ENCODE measurements around the gene KLRD1.
"Not testable (repeated sequence)": the region's sequence is repeated elsewhere in the genome, so short reads cannot be mapped to it uniquely, and the experiment has no call there.

Gene KLRD1

GRCh38 chr12:10307630-10308029 lies at the start of gene KLRD1:
KLRD1 (plus strand) TSS chr12:10307870; CDS start chr12:10308078, 208 bp downstream.
- no peak for DNase-seq (ENCODE audit: low read depth in 4 of 4, low spot score in 1 of 4)

DNA sequence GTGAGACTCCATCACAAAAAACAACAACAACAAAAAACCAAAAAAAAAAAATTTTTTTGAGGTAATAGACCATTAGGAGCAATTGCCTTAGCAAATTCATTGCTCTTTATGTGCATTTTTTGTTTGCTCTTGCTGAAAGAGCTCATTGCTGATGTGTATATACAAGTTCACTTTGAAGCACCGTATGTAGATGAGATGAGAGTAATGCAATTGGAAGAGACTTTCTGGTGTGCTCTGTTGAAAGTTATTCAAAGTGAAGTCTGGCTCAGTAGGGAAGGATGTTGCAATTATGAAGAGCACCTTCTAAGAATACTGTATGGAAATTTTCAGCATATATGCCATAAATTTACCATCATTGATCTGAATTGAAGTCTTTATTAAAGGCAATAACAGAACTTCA lies 46.7 kb upstream of the KLRD1 start:
- no peak for DNase-seq (ENCODE audit: low read depth in 4 of 4, low spot score in 1 of 4)

- no peak for DNase-seq (ENCODE audit: low read depth in 4 of 4, low spot score in 1 of 4)
Observed at GRCh38 chr12:10268037-10268436, 39.6 kb upstream of the KLRD1 start.

DNA sequence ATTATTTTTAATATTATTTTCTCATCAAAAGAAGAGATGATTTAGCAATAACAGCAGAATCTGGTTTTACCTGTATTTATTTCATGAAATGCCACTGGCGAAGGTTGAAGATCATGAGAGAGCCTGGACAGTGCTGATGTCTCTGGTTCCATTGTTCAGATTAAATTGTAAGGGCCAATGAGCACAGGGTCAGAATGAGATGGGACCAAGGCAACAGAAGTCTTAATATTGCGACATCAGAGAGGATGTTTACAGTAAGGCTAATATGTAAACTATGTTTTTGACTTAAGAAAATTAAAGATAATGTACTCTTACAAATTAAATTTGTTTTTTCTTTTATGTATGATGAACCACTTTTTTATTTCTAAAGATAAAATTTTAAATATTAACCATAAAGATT lies 35.2 kb upstream of the KLRD1 start:
- DNase-seq (ENCODE audit: low read depth in 4 of 4, low spot score in 1 of 4) = no peak

DNA sequence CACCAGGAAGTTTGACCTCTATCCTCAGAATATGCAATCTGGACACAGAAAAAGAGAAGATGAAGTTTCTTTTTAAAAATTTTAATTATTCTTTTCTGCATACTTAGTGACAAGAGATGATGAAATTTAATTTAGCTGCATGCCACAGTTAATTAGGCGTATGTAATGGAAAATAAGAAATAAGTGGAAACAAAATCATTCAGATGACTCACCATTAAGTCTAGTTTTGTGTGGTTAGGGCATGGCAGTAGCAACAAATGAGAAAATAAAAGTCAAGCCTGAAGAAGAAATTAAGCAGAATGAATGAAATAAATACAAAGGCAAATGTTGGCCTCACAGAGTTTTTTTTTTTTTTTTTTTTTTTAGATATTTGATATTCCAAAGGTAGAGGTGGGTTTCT lies 30.9 kb upstream of the KLRD1 start:
- DNase-seq (ENCODE audit: low read depth in 4 of 4, low spot score in 1 of 4) = no peak

GRCh38 chr12:10278104-10278503 lies 29.6 kb upstream of the KLRD1 start:
- no peak for DNase-seq (ENCODE audit: low read depth in 4 of 4, low spot score in 1 of 4)

- no peak for DNase-seq (ENCODE audit: low read depth in 4 of 4, low spot score in 1 of 4)
Observed at GRCh38 chr12:10279937-10280336, 27.7 kb upstream of the KLRD1 start.

GRCh38 chr12:10283027-10283426 lies 24.6 kb upstream of the KLRD1 start:
- no peak for DNase-seq (ENCODE audit: low read depth in 4 of 4, low spot score in 1 of 4)

GRCh38 chr12:10285919-10286318 lies 21.8 kb upstream of the KLRD1 start:
- DNase-seq (ENCODE audit: low read depth in 4 of 4, low spot score in 1 of 4) = no peak

DNA sequence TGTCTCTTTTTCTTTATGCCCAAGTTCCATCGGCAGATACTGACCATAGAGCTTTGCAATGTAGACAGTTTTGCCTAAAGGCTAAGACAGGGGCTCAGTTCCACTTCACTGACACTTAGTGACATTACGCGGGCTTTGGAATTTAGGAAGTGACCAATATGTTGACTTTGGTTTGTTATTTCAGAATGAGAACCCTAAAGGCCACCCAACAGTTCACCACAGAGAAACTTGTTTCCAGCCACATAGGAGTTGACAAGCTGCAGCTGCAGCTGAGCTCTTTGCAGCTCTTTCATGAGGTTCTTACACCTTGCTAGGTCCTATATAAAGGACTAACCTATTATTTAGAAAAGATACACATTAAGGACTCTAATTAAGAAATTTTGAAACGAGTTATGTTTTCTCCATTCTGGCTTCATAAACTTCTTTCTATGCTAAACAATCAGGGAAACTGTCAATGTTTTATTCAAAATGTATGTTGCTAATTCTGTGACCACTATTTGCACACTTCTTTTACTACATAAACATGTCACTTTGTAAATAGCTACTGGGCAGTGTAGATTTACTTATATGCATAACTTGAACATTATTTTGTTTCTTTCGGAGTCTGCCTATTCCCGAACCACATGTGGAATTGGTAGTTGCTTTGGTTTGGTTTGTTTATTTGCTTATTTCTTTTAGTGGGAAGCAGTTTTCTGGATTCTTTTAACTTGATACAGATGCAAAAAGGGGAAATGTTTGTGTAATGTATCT lies 18.5 kb upstream of the KLRD1 start:
- DNase-seq (ENCODE audit: low read depth in 4 of 4, low spot score in 1 of 4) = no peak

- DNase-seq (ENCODE audit: low read depth in 4 of 4, low spot score in 1 of 4) = no peak
Observed at GRCh38 chr12:10291030-10291429, 16.6 kb upstream of the KLRD1 start.

DNA sequence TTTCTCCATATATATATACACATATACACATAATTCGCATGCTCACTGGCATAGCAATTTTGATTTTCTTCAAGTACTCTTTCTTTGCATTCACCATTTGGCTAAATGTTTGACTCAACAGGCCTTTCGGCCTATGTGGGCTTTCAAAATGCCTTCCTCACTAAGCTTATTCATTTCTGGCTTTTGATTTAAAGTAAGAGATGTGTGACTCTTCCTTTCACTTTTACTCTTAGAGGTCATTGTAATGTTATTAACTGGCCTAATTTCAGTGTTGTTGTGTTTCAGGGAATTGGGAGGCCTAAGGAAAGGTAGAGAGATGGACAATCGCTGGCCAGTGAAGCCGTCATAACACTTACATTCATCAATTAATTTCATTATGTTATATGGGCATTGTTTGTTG lies 14.5 kb upstream of the KLRD1 start:
- no peak for DNase-seq (ENCODE audit: low read depth in 4 of 4, low spot score in 1 of 4)

DNA sequence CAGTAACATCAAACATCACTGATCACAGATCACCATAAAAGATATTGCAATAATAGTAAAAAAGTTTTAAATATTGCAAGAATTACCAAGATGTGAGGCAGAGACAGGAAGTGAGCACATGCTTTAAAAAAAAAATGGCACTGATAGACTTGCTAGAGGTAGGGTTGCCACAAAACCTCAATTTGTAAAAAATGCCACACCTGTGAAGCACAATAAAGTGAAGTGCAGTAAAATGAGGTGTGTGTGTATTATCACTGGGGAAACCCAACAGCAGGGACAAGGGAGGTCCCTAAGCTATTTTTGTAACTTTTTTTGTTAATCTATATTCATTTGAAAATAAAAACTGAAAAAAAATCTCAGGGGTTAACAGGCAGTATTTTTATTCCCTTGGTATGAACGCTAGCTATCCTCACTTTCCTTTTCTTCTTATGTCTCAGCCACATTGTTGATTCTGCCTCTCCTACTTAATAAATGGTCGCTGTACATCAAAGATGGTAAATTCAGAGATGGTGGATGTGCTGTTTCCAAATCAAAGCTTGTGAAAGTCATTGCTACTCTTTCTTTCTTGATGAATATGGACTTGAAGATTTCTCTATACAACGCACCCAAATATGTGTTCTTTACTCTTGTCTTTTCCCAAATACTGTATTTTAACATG lies 14.0 kb upstream of the KLRD1 start:
- DNase-seq (ENCODE audit: low read depth in 4 of 4, low spot score in 1 of 4) = no peak

GRCh38 chr12:10301103-10301502 lies 6.6 kb upstream of the KLRD1 start:
- no peak for DNase-seq (ENCODE audit: low read depth in 4 of 4, low spot score in 1 of 4)

DNA sequence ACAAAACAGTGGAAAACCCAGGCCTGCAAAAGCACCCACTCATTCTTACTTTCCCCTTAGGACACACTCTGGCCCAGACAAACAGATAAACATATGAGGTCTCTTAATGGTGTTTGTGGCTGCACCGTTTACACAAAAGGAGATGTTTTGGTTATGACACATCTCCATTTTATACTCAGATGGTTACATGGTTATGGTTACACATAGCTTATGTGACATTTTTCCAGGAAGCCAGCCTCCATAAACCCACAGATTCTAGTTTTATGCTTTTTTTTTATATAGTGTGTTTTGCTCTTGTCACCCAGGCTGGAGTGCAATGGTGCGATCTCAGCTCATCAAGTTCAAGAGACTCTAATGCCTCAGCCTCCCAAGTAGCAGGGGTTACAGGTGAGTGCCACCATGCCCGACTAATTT lies 3.5 kb upstream of the KLRD1 start:
- no peak for DNase-seq (ENCODE audit: low read depth in 4 of 4, low spot score in 1 of 4)

DNA sequence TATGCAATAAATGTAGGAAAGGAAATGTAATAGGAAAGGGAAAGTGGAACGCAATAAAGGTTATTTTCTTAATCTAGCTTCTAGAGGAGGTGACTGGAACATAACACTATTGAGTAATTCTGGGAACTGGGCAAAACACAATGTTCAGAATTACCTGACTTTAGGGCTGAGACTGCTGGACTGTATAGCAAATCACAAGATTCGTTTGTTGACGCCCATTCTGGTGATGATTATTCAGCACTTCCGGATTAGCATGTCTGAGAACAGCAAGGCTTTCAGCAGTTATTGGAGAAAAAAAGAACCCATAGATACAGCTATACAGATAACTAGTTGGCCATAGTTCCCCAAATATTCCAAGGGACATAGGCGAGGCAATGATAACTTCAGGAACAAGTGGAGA lies 2.3 kb upstream of the KLRD1 start:
- DNase-seq (ENCODE audit: low read depth in 4 of 4, low spot score in 1 of 4) = no peak

- no peak for DNase-seq (ENCODE audit: low read depth in 4 of 4, low spot score in 1 of 4)
Observed at GRCh38 chr12:10310926-10311720, 3.5 kb downstream of the KLRD1 start.

DNA sequence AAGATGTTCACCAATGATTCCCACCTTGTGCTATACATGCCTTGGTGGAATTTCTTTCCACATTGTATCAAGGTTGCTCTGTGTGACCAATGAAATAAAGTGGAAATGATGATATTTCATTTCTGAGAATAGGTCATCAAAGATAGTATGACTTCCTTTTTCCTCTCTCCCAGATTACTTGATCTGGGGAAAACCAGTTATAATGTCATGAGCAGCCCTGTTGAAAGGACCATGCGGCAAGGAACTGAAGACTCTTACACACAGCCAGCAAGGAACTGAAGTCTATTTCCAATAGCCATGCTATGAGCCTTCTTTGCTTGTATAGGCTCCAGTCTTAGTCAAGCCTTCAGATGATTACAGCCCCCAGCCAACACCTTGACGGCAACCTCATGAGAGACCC lies 11.7 kb downstream of the KLRD1 start:
- DNase-seq (ENCODE audit: low read depth in 4 of 4, low spot score in 1 of 4) = no peak

- DNase-seq (ENCODE audit: low read depth in 4 of 4, low spot score in 1 of 4) = no peak
Observed at GRCh38 chr12:10320643-10321042, 13.0 kb downstream of the KLRD1 start.

DNA sequence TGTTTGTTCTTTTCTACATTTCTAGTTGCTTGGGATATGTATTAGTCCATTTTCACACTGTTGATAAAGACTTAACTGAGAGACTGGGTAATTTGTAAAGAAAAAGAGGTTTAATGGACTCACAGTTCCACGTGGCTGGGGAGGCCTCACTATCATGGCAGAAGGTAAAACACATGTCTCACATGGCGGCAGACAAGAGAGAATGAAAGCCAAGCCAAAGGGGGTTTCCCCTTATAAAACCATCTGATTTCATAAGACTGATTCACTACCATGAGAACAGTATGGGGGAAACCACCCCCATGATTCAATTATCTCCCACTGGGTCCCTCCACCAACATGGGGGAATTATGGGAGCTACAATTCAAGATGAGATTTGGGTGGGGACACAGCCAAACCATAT lies 21.0 kb downstream of the KLRD1 start:
- DNase-seq (ENCODE audit: low read depth in 4 of 4, low spot score in 1 of 4) = not testable (repeated sequence)

DNA sequence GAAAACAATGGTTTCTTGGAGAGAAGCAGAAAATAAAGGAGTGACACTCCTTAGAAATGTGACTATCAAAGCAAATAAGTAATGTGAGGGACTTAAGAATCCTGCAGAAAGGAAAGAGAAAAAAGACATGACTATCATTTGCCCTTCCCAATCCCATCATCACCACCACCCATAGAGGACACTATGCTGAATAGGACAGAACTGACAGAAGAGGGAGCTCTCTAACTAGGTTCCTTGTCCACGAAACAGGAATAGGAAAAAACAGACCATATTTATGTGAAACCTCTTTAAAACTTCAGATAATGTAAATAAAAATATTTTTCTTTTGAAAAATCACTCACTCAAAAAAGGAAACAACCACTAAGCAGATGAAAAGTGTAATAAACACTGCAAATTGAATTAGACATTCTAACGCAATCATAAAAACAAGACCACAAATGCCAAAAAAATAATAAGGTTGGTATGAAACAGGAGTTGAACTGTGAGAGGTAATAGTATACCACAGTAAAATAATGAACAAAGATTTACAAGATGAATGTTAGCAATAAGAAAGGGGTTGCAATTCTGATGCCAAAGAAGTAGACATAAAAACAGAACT lies 24.1 kb downstream of the KLRD1 start:
- DNase-seq (ENCODE audit: low read depth in 4 of 4, low spot score in 1 of 4) = no peak

GRCh38 chr12:10336196-10336595 lies 28.5 kb downstream of the KLRD1 start:
- not testable (repeated sequence) for DNase-seq (ENCODE audit: low read depth in 4 of 4, low spot score in 1 of 4)

Data from stimulated activated CD4-positive, alpha-beta T cell treated with anti-CD3 and anti-CD28 coated beads, Interleukin-1b, Interleukin-23, amount 100 ng/mL, for 24 hours (primary cell).